ENCODE results near the gene KMT5B. TPM values are rescaled to one million over a fixed set of nuclear protein-coding genes. Genes with fewer than 3 reads are reported as not detected.

Gene KMT5B
- total and polyA plus RNA-seq, 2 of the 13 experiments (the other 11 are each of a cell fraction or from before 2014, with no cell fraction given): 17.6 to 23.7 TPM

GRCh38 chr11:68128682-68129327, 84.3 kb downstream of the KMT5B start (continued):
- TF ChIP-seq PHF8 (CRISPR knock-in tag; IDR thresholded peaks at IDR 0.05) (no peak), NR2F6 (IDR thresholded peaks at IDR 0.05) (no peak), NR2F6 (CRISPR knock-in tag; IDR thresholded peaks at IDR 0.05) (no peak), BATF2 (CRISPR knock-in tag; IDR thresholded peaks at IDR 0.05) (no peak), ZNF274 (CRISPR knock-in tag; IDR thresholded peaks at IDR 0.05) (no peak), ATM (IDR thresholded peaks at IDR 0.05; ENCODE audit: borderline replicate concordance) (no peak), ZNF687 (CRISPR knock-in tag; IDR thresholded peaks at IDR 0.05) (peak; percentile 70), HNF4A (CRISPR knock-in tag; IDR thresholded peaks at IDR 0.05) (peak; percentile 15; the same call in 1 of the 2 replicates), ZBTB39 (CRISPR knock-in tag; IDR thresholded peaks at IDR 0.05) (no peak), GATA4 (IDR thresholded peaks at IDR 0.05; ENCODE audit: borderline replicate concordance, low read depth) (no peak), ZNF609 (CRISPR knock-in tag; IDR thresholded peaks at IDR 0.05; ENCODE audit: borderline replicate concordance) (no peak), ZNF629 (CRISPR knock-in tag; conservative IDR thresholded peaks at IDR 0.05) (no peak), SRY (CRISPR knock-in tag; IDR thresholded peaks at IDR 0.05) (no peak), ZNF800 (CRISPR knock-in tag; IDR thresholded peaks at IDR 0.05) (no peak), TCF7L2 (IDR thresholded peaks at IDR 0.05; ENCODE audit: low read depth, low read length) (no peak), MED8 (CRISPR knock-in tag; IDR thresholded peaks at IDR 0.05; ENCODE audit: insufficient replicate concordance) (no peak)

Measured in HepG2 (cell line).